HG02678 (cell line): ENCODE data around the gene CBX1.
"Not testable (repeated sequence)": the region's sequence is repeated elsewhere in the genome, so short reads cannot be mapped to it uniquely, and the experiment has no call there.

Experiments used
- ATAC-seq: cut with Tn5 transposase; IDR thresholded peaks from one replicate; pipeline ENCODE4 v1.9.1; 2021; ENCODE audit warnings: mild to moderate bottlenecking, moderate library complexity; ENCODE audit not compliant: unreplicated experiment

Gene CBX1

DNA sequence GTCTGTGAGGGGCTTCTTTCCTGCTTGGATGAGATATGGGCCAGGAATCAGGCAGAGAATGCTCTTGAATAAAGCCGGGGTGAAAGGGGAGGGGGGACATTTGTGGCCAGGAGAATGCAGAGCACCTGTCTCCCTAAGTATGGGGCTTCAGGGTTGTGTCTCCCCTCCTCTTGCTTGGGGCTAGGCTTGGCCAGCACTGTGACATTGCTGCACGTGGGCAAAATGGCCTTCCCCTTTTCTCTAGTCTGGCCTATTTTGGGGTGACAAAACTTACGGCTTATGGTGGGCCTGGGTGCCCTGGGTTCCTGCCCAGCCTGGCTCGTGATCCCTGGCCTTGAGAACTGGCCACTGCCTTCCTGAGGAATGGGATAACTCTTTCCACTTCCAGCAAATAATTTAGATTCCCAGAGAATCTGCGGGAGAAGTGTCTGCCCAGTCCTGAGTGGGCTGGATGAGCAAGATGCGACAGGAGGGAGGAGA, 47.5 kb downstream of the CBX1 start:
- no peak for ATAC-seq

DNA sequence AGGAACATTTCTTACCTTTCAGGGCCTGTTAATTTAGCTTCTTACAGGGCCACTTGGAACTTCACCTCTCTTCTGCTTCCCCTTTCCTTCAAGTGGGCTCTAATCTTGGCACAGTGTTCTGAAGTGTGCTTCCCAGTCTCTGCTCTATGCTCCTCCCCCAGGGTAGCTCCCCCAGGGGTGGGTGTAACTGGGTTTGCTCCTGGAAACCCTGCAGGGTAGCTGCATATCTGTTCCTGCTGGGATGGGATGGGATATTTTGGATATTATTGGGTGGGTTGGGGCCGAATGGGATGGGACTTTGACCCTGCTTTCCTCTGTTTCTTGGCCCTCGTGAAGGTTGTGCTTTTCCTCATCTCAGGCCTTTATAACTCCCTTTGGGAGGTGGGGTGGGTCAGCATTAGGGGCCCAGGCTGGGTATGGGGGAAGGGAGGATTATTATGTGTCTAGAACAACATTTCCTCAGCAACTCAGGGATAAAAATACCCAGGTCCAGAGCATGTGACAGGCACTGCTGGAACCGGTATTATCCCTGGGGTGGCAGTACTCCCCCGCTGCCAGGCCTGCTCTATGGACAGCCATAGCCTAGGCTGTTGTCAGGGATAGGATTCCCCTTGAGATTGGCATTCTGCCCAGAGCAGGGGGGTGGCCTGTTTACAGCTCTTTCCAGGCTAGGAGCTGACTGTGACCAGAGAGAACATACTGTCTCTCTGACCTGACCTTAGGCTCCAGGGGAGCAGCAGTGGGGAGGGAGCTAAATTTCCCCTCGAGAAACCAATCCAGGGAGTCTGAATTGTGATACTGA, 48.1 kb downstream of the CBX1 start:
- ATAC-seq = no peak

DNA sequence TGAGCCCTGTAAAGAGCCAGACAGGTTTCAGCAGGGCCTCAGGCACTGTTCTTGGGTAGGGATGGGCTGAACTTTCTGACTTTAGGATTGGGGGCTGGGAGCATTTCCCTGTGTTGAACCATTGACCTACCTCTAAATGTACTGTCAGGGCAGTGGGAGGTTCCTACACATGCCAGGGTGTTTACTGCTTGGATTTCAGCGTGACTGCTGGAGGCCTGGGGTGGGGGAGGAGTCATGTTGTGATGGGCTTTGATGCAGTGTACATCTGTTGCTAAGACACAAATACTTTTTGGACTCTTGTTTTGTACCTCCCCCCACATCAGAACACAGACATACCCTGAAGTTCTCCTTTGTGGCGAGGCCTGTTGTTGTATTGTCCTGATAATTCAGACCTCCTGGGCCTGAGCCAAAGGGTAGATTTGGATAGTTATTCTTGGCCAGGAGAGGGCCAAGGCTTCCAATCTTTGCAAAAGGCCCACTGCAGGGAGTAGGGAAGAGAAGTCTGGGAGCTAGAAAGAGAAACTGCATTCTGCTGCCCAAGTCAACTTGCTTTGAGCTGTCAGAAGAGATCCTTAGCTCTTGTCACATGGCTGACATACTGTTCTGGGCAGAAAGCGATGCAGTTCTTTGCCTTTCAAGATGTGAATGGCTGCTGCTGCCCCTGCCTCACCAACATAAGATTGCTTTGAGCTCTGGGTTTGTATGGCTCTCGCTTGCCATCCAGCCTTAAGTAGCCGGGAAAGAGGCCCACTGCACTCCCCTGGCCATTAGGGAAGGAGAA, 49.4 kb downstream of the CBX1 start:
- no peak for ATAC-seq

DNA sequence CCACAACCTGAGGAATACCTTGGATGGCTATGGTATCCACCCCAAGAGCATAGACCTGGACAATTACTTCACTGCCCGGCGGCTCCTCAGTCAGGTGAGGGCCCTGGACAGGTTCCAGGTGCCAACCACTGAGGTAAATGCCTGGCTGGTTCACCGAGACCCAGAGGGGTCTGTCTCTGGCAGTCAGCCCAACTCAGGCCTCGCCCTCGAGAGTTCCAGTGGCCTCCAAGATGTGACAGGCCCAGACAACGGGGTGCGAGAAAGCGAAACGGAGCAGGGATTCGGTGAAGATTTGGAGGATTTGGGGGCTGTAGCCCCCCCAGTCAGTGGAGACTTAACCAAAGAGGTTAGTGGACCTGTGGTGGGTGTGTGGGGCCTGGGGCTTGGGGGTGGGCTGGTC, 50.0 kb downstream of the CBX1 start:
- no peak for ATAC-seq

DNA sequence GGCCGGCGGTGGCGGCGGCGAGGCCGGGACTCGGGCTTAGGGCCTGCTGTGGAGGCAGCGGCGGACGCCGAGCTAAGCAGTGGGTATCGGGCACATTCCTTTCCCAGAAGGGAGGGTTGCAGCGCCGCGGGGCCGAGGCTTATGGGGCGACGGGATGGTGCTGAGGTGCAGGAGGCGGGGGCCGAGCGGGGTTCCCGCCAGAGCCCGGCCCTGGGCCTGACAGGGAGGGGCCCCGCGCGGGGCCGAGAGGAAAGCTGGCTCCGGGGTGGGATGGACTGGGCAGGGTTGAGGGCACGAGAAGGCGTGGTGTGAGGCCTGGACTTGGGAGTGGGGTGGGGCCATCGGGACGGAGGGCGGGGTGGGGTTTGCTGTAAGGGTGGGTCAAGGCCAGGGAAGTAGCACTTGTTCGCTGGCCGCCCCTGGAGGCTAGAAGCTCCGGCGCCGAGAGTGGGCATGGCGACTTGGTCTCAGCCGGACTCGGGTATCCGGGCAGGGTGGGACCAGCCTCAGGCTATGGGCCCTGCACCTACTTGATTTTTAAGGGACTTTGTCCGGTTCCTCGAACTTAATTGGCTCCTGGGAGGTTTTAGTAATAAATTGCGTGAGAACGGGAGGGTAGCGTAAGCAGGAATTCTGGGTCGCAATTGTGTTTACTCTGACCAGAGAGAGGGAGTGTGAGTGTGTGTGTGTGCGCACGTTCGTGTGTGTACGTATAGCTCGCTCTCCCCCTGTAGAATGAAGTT, 52.7 kb downstream of the CBX1 start:
- ATAC-seq = peak; percentile 34

DNA sequence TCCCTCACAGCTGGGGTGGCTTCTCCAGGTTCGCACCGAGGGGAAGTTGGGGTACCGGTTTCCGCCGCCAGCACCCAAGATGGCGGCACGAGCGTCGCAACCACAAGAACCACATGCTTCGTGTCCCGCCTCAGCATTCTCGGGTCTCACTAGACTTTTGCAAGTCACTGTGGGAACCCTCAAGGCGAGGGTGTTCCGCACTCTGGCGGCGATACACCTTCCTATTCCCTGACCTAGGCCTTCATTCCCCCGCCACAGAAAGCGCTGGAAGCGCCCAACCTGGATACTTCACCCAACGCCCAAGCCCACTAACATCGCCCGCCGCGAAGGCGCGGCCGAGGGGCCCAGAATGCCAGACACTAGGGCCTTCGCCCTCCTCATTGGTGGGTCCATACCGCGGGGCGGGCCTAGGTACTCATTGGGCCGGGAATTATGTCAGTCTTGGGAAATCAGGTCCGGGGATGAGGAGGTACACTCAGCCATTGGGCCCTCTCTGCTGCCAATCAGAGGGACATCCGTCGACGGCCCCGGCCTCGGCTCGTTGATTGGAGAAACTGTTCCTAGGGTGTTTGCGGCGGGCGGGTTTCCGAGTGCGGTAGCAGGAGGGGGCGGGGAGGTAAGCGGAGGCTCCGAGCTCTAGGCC, 53.4 kb downstream of the CBX1 start, which contains the start of gene NFE2L1:
TSS of gene NFE2L1 (plus strand) at position 619 of the 643 bp plus-strand sequence. CDS start 2,760 bp downstream, outside the sequence.
- ATAC-seq = peak; percentile 90

DNA sequence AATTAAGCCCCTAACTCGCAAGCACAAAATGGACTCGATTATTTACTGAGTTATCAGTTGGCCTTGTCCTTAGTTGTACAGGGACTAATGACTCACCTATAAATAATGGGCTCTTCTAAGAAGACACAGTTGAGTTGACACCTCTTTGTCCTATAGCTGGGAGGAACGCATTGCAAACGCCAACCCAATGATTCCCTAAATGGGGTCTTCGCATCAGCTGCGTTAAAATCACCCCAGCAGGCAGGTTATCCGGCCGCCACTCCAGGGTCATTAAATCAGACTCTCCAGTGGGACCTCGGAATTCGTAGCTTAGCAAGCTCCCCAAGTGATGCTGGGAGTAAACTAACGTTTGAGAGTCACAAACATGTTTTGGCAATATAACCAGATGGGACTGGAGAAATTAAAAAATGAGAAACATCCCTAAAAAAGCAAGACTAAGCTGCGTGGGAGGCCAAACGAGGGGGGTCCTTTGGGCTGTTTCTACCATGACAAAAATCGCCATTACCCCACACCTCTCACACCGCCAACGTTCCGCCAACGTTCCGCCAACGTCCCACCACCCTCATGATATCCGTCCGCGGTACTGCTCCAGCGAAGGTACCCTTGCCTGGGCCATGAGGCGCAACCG, 54.1 kb downstream of the CBX1 start:
- ATAC-seq = no peak

DNA sequence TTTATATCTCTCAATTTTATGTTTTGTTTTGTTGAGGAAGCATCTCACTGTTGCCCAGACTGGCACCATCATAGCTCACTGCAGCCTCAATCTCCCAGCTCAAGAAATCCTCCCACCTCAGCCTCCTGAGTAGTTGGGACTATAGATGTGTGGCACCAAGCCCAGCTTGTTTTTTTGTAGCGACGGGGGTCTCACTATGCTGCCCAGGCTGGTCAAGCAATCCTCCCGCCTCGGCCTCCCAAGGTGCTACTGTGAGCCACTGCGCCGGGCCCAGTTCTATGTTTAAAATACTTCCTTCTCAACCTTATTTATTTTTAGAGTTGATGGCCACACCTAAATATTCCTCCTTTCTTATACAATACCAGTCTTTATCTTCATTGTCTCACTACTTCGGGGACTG, 55.0 kb downstream of the CBX1 start:
- ATAC-seq = no peak

DNA sequence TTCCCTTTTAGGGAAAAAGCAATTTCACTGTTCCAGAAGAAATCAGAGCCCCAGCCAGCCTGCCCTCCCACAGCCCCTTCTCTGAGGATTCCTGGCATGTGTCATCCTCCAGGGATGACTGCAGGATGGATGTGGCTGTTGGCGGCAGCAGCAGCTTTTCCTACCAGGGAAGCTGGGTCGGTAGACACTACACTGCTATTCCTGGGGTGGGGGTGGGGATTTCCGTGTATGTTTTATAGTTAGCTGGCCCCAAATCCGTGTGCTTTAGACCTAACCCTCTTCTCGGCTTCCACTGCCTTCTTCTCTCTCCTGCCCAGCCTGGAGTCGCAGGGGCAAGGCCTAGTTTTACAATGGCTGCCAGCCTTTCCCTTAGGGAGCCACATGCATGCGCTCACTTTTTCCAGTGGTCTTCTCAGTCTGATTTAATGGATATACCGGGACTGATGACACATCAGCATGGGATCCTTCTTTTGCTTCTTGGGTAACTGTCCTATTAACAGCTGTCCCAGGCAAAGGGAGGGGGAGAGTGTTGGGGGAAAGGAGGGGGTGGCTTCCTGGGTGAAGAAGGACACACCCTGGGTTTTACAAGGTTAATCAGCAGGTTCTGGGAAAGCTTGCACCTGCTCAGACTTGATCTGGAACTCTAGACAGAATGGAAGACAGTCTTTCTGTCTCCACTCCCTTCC, 55.8 kb downstream of the CBX1 start:
- no peak for ATAC-seq

DNA sequence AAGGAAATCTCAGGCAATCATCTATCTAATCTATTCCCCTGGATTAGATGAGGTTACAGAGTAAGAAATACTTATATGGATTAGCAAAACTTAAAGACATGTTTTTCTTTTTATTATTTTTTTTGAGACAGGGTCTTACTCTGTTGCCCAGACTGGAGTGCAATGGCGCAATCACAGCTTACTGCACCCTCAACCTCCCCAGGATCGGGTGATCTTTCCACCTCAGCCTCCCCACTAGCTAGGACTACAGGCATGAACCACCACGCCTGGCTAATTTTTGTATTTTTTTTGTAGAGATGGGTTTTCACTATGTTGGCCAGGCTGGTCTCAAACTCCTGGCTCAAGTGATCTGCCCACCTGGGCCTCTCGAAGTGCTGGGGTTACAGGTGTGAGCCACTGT, 56.4 kb downstream of the CBX1 start:
- no peak for ATAC-seq

DNA sequence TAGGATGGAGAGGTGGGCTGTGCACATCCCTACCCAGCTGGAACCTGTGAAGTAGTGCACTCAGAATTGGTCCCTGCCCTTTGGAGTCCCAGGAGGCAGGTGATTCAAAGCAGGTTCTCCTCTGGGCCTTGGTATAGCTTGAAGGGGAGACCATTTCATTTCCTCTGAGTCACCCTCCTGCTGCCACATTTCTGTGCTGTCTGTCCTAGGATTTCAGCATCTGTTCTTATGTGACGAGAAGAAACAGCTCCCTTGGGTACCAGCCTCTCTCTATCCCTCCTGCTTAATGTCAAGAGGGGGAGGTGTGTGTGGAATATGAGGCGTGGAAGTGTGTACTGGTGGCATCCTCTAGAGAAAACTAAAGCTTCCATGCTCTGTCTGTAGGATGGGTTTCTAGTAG, 58.1 kb downstream of the CBX1 start:
- no peak for ATAC-seq

DNA sequence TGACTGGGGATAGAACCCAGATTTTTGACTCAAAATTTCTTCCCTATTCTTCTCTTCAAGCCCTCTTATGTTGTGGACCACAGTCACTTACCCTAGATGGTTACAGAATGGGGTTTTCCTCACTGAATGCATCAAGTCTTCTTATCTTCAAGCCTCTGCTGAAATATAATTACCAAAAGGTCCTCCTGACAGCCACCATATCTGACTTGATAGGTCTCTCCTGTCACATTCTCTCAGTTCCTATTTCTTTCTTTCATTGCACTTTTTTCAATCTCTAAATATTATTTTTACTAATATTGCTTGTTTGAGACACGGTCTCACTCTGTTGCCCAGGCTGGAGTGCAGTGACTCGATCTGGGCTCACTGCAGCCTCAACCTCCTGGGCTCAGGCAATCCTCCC, 62.6 kb downstream of the CBX1 start:
- no peak for ATAC-seq

DNA sequence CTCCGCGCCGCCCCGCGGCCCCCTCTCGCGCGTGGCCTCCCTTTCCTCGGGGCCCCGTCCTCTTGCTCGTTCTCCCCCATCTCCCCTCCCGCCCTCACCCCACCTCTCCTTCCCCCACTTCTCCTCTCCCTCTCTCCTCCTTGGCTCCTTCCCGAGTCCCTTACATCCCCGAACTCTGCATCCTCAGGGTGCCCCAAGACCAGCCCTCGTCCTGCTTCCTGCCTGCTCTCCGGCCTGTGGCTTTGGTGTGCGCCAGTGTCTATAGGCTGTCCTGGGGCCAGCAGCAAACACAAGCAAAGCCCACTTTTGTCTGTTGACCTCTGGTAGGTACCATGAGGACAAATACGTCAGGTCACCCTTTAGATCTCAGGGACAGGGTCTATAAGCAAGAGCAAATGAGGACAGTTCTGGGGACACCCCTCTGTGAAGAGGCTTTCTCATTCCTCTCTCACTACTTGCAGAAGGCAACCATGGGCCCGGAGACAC, 63.4 kb downstream of the CBX1 start:
- no peak for ATAC-seq

DNA sequence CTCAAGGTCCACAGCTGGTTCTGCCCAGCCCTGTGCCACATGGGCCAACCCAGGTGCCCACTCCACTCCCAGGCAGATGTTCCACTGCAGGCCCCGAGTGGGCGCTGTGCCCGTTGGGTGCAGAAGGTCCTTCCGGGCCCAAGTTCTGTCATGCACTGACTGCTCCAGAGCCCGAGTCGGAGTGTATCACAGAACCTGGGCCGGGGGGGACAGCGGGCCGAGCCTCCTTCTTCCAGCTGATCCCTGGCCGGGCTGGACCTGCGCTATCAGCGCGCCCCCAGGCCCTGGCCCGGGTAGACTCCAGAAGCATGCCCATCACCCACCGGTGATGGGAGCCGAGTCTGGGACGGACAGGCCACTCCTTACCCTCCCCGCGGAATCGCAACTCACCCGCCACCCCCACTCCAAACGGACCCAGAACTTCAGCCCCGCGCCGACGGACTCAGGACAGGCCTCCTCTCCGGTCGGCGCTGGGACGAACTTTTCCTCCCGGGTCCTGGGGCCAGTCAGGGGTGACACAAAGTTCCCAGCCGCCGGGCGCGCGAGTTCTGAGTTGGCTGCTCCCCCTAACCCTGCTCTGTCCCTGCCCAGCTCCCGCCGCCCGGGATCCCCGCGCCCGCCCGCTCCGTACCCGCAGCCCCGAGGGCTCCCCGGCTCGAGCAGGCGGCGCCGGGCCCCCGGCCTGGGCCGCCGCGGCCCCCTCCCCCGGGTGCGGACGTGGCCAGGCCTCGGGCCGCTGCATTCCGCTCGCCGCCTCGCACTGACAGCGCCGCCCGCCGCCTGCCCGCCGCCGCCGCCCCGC, 64.0 kb downstream of the CBX1 start, which contains the start of gene COPZ2:
TSS of gene COPZ2 (minus strand) at position 762 of the 802 bp plus-strand sequence. CDS start at position 742, 20 bp downstream.
- ATAC-seq = no peak

DNA sequence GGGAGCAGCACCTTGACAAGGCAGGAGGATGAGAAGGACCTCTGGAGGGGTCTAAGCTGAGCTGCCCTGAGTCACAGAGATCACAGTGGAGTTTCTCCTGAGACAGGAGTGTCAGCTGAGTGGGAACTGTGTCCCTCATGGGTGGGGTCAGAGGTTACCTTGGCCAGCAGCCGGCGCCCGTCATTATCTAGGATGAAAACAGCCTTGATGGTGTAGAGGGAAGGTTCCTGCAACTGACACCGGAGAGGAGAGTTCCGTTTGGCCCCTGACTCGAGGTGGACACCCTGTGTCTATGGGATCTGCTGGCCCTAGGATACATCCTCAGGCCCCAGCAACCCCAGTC, 64.6 kb downstream of the CBX1 start:
- ATAC-seq = no peak

DNA sequence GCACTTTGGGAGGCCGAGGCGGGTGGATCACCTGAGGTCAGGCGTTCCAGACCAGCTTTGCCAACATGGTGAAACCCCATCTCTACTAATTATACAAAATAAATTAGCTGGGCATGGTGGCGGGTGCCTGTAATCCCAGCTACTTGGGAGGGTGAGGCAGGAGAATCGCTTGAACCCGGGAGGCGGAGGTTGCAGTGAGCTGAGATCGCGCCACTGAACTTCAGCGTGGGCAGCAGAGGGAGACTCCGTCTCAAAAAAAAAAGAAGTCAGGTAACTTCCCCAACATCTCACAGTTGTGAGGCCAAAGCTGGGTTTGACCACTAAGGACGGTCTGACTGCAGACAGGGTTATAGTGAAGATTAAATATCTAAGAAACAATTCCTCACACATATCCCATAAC, 66.5 kb downstream of the CBX1 start:
- ATAC-seq = not testable (repeated sequence)

DNA sequence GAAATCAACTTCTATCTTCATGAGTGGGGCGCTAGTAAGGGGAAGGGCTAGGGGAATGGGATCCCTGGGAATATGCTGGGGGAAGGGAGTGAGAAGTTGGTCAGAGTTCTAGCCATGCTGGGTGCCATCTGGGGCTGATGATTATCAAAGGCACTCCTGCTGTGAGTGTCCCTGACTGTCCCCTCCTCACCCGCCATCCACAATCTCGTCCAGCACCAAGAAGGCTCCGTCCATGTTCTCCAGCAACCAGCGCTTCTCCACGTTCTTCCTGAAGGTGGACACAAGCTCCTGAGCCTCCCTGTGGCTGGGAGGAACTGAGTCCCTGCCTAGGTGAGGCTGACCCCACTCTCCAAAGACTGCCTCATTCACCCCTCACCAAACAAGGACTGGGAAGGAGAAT, 69.3 kb downstream of the CBX1 start:
- no peak for ATAC-seq

DNA sequence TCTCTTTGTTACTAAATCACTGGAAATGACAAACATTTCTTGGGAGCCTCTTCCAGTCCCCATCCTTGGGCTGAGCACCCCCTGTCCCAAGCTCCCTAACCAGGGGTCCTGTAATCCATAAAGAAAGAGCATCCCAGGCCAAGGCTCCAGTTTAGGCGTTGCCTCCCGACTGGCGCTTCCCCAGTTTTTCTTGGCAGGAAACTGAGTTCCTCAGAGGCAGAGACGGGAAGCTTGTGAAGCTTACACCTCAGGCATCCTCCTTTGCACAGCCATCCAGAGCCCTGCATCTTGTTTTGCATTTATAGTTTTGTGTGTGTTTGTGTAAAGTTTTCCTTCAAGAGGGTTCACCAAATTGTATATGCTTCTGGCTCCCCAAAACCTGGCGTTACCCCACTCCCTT, 70.7 kb downstream of the CBX1 start:
- ATAC-seq = no peak

DNA sequence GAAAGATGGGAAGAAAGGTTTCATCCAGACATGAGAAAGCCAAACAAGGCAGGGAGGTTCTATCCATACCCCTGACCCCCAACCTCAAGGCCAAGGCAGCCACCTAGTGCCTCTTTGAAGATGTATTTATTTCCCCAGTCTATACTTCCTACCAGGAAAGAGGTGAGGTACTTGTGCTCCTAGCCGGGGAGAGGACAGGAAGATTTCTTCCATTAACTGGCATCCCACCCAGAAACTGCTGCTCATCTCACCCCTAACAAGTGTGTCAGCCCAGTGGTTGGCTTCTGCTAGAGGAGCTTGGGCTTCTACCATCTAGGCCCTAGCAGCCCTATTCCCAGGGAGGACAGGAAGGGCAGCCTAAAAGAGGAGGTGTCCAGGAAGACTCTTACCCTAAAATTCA, 72.5 kb downstream of the CBX1 start:
- no peak for ATAC-seq
